Suppressor macrophage treated with lipopolysaccharide for 1 hour (primary cell): Measurements from ENCODE around the gene GPR4.

Experiments
- DNase-seq, 3 donors: peaks; one replicate each; pipeline ENCODE4 v3.0.0-alpha.2; 2020 to 2022

The GPR4 gene

DNA sequence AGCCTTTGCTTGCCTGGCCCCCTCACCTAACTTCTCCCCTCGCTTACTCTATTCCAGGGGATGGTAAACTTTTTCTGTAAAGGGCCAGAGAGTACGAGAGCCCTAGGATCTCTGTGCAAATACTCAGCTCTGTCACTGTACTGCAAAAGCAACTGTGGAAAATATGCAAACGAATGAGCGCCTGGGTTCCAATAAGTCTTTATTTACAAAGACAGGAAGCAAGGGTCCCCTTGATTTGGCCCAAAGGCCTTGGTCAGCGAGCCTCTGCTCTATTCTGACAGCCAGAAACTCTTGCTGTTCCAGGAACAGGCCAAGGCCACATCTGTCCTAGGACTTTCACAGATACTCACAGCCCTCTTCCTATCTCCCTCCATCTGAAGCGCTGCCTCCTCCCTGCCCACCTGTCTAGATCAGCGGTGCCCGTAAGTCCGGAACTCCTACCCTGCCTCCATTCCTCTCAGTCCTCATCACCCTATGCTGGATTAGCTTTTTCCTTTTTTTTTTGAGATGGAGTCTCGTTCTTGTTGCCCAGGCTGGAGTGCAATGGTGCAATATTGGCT lies 54.7 kb downstream of the GPR4 start:
- DNase-seq, result no peak

DNA sequence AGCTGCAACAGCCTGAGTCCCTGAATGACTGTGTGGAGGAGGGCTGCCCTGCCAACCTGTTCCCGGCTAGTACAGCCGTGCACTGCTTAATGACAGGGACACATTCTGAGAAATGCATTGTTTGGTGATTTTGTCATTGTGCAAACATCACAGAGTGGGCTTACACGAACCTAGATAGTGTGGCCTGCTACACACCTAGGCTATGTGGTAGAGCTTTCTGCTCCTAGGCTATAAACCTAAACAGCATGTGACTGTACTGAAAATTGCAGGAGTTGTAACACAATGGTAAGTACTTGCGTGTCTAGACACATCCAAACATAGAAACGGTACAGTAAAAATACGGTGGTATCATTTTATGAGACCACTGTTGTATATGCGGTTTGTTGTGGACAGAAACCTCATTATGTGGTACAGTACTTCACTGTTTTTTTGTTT lies 59.8 kb downstream of the GPR4 start:
- DNase-seq, result no peak
